ENCODE data around the gene FOXJ2. TPM values are rescaled to one million over a fixed set of nuclear protein-coding genes. Genes with fewer than 3 reads are reported as not detected.

The FOXJ2 gene
- polyA plus RNA-seq, 4 donors = 3.8 to 11.1 (median 5.4) TPM

- Histone ChIP-seq H3K36me3 (ENCODE audit: control insufficient read depth in 3 of 3, insufficient read depth in 2 of 3, low read depth in 1 of 3, low read length in 3 of 3) (peaks cover 25 to 33% (median 32%) of the 10 kb centered on the region in 3 donors), H3K27me3 (ENCODE audit: control insufficient read depth in 3 of 3, insufficient read depth in 3 of 3, low read length in 3 of 3) (no peaks in the 10 kb centered on the region), H3K9me3 (ENCODE audit: control insufficient read depth in 2 of 2, insufficient read depth in 1 of 2, low read depth in 1 of 2, low read length in 1 of 2) (no peaks in the 10 kb centered on the region), H3K27ac (ENCODE audit: low read depth in 1 of 3, low read length in 2 of 3) (no peak overlapping the region), H3K4me3 (ENCODE audit: low read depth in 1 of 3, low read length in 3 of 3) (no peak overlapping the region), H3K4me1 (ENCODE audit: control insufficient read depth in 3 of 3, insufficient read depth in 2 of 3, low read depth in 1 of 3, low read length in 2 of 3) (no peaks in the 10 kb centered on the region)
- DNase-seq = no peak
- WGBS, 3 donors = 89 to 97% (median 95%) methylated on average over 3 of the region's 3 CpGs
- no peak for FAIRE-seq
These were observed 60.8 kb downstream of the FOXJ2 start for GRCh38 chr12:8093291-8093690.

- FAIRE-seq = no peak
- no peak for DNase-seq
- peaks cover 18 to 25% (median 23%) of the 10 kb centered on the region in 3 donors for H3K36me3 ChIP-seq (ENCODE audit: control insufficient read depth in 3 of 3, insufficient read depth in 2 of 3, low read depth in 1 of 3, low read length in 3 of 3)
- 88 to 94% (median 90%) methylated on average over 2 of the region's 2 CpGs for WGBS, 3 donors
- H3K4me3 ChIP-seq (ENCODE audit: low read depth in 1 of 3, low read length in 3 of 3) = no peak overlapping the region
- no peaks in the 10 kb centered on the region for H3K4me1 ChIP-seq (ENCODE audit: control insufficient read depth in 3 of 3, insufficient read depth in 2 of 3, low read depth in 1 of 3, low read length in 2 of 3)
- H3K27ac ChIP-seq (ENCODE audit: low read depth in 1 of 3, low read length in 2 of 3) = no peak overlapping the region
- H3K27me3 ChIP-seq (ENCODE audit: control insufficient read depth in 3 of 3, insufficient read depth in 3 of 3, low read length in 3 of 3) = no peaks in the 10 kb centered on the region
- no peaks in the 10 kb centered on the region for H3K9me3 ChIP-seq (ENCODE audit: control insufficient read depth in 2 of 2, insufficient read depth in 1 of 2, low read depth in 1 of 2, low read length in 1 of 2)
These were observed 63.9 kb downstream of the FOXJ2 start for GRCh38 chr12:8096281-8096915.

- Histone ChIP-seq H3K36me3 (ENCODE audit: control insufficient read depth in 3 of 3, insufficient read depth in 2 of 3, low read depth in 1 of 3, low read length in 3 of 3) (peaks cover 9 to 13% (median 9%) of the 10 kb centered on the region in 3 donors), H3K9me3 (ENCODE audit: control insufficient read depth in 2 of 2, insufficient read depth in 1 of 2, low read depth in 1 of 2, low read length in 1 of 2) (no peaks in the 10 kb centered on the region), H3K4me1 (ENCODE audit: control insufficient read depth in 3 of 3, insufficient read depth in 2 of 3, low read depth in 1 of 3, low read length in 2 of 3) (no peaks in the 10 kb centered on the region), H3K4me3 (ENCODE audit: low read depth in 1 of 3, low read length in 3 of 3) (no peak overlapping the region), H3K27ac (ENCODE audit: low read depth in 1 of 3, low read length in 2 of 3) (no peak overlapping the region), H3K27me3 (ENCODE audit: control insufficient read depth in 3 of 3, insufficient read depth in 3 of 3, low read length in 3 of 3) (no peaks in the 10 kb centered on the region)
- DNase-seq (no peak), FAIRE-seq (no peak)
- 96 to 98% (median 96%) methylated on average over 3 of the region's 3 CpGs for WGBS, 3 donors
These were observed 66.7 kb downstream of the FOXJ2 start for GRCh38 chr12:8099235-8099634.

Other genes starting within 250 kb of the FOXJ2 start
- under 1 TPM in 1 of 4 donors, not detected in 3; 0.19 TPM for gene NANOG, start 243.3 kb upstream of the FOXJ2 start, polyA plus RNA-seq
- gene SLC2A14, start 159.8 kb upstream of the FOXJ2 start, polyA plus RNA-seq = under 1 TPM in 3 of 4 donors, not detected in 1; 0.03 to 0.77 (median 0.22) TPM
- gene SLC2A3, start 96.5 kb upstream of the FOXJ2 start, polyA plus RNA-seq = 10 to 100 TPM in 1 of 4 donors, 1 to 10 TPM in 2, under 1 TPM in 1; 0.89 to 18.1 (median 4.8) TPM
- gene C3AR1, start 33.6 kb downstream of the FOXJ2 start, polyA plus RNA-seq = 1 to 10 TPM; 2.7 to 7.5 (median 4.3) TPM
- gene NECAP1, start 49.6 kb downstream of the FOXJ2 start, polyA plus RNA-seq = 10 to 100 TPM; 23.6 to 49.0 (median 33.7) TPM
- 1 to 10 TPM in 3 of 4 donors, under 1 TPM in 1; 0.79 to 7.6 (median 5.2) TPM for gene CLEC4A, start 90.9 kb downstream of the FOXJ2 start, polyA plus RNA-seq
- not detected for gene ZNF705A, start 124.3 kb downstream of the FOXJ2 start, polyA plus RNA-seq
- gene FAM90A1, start 194.9 kb downstream of the FOXJ2 start, polyA plus RNA-seq = under 1 TPM in 3 of 4 donors, not detected in 1; 0.27 to 0.65 (median 0.45) TPM